DND-41 (cell line): Measurements from ENCODE around the gene GRHPR.
"Not testable (repeated sequence)": the region's sequence is repeated elsewhere in the genome, so short reads cannot be mapped to it uniquely, and the experiment has no call there.

Experiments
- ATAC-seq: fragments of 200-7000 bp; cut with Tn5 transposase; 3 replicates; pipeline ENCODE4 v1.9.1; 2021; ENCODE audit warnings: low read depth; ENCODE audit not compliant: insufficient read depth
- DNase-seq: peaks from one replicate; pipeline ENCODE4 v3.0.0-alpha.2; 2020
- H2AFZ ChIP-seq: 2 replicates; pipeline ENCODE4 v1.6.0; 2012; ENCODE audit warnings: low read depth, low read length
- H3K27ac ChIP-seq: 2 replicates; pipeline ENCODE4 v1.5.1; 2012; ENCODE audit warnings: low read length, inconsistent platforms
- H3K27me3 ChIP-seq: fragments of 200-600 bp; sonication (generic); 2 replicates; pipeline ENCODE4 v1.6.0; 2012; ENCODE audit warnings: low read length, mild to moderate bottlenecking, inconsistent platforms; ENCODE audit not compliant: insufficient read depth, poor library complexity
- H3K36me3 ChIP-seq: 2 replicates; pipeline ENCODE4 v1.5.1; 2012; ENCODE audit warnings: low read length, inconsistent platforms; ENCODE audit not compliant: insufficient read depth
- H3K4me1 ChIP-seq: 2 replicates; pipeline ENCODE4 v1.5.1; 2012; ENCODE audit warnings: mild to moderate bottlenecking, low read length; ENCODE audit not compliant: insufficient read depth
- H3K4me2 ChIP-seq: 2 replicates; pipeline ENCODE4 v1.6.0; 2012; ENCODE audit warnings: mild to moderate bottlenecking, moderate library complexity, low read length, inconsistent platforms; ENCODE audit not compliant: insufficient read depth
- H3K4me3 ChIP-seq, 2 experiments: fragments of 200-600 bp in 1 of 2; shearing (Covaris generic) in 1 of 2; 2 replicates each; pipeline ENCODE4 v1.5.1; 2012 to 2016; ENCODE audit warnings: inconsistent platforms in 2 of 2, low read length in 2 of 2, mild to moderate bottlenecking in 2 of 2, low read depth in 1 of 2, moderate library complexity in 1 of 2
- H3K79me2 ChIP-seq: 2 replicates; pipeline ENCODE4 v1.6.0; 2012; ENCODE audit warnings: low read length, inconsistent platforms; ENCODE audit not compliant: insufficient read depth
- H3K9ac ChIP-seq: 2 replicates; pipeline ENCODE4 v1.6.0; 2012; ENCODE audit warnings: low read depth, mild to moderate bottlenecking, inconsistent platforms, low read length, moderate library complexity
- H3K9me3 ChIP-seq: 2 replicates; pipeline ENCODE4 v1.5.1; 2012; ENCODE audit warnings: low read length, moderate library complexity, mild to moderate bottlenecking, inconsistent platforms; ENCODE audit not compliant: insufficient read depth, severe bottlenecking
- H4K20me1 ChIP-seq: 2 replicates; pipeline ENCODE4 v1.6.0; 2012; ENCODE audit warnings: low read length; ENCODE audit not compliant: insufficient read depth
- EZH2 ChIP-seq: IDR thresholded peaks from 3 replicates; pipeline ENCODE4 v1.6.1; 2012; ENCODE audit warnings: borderline replicate concordance, low read depth, mild to moderate bottlenecking, moderate library complexity, low read length, inconsistent platforms; ENCODE audit not compliant: severe bottlenecking
- TF ChIP-seq, protein P1 (sequence below): IDR thresholded peaks from 2 replicates; pipeline ENCODE4 v1.5.1; 2012; ENCODE audit warnings: borderline replicate concordance, low read length, moderate library complexity, mild to moderate bottlenecking; ENCODE audit not compliant: poor library complexity, severe bottlenecking; ENCODE audit errors: extremely low read depth

Gene GRHPR

DNA sequence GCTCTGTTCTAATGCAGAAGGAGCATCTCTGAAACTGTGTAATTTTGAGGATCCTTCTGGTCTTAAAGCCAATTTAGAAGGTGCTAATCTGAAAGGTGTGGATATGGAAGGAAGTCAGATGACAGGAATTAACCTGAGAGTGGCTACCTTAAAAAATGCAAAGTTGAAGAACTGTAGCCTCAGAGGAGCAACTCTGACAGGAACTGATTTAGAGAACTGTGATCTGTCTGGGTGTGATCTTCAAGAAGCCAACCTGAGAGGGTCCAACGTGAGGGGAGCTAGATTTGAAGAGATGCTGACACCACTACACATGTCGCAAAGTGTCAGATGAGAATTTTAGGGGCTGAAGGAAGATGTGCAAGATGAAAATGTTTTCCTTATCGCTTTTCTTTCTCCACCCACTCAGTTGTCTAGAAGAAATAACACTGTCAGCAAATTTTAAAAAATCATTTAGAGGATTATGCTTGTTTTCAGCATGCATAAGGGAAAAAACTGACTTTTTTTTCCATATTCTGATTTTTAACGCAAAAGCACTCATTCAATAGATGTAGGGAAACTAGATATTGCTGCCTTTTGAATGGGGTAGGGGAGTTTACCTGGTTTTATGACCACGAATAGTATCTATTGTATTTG, 55.6 kb downstream of the GRHPR start:
- not testable (repeated sequence) for DNase-seq, ATAC-seq, H2AFZ ChIP-seq, H3K79me2 ChIP-seq, H3K4me2 ChIP-seq, H3K36me3 ChIP-seq, H3K4me3 ChIP-seq, H3K27me3 ChIP-seq, H3K27ac ChIP-seq, H3K9ac ChIP-seq, H3K4me1 ChIP-seq, H4K20me1 ChIP-seq, H3K9me3 ChIP-seq

DNA sequence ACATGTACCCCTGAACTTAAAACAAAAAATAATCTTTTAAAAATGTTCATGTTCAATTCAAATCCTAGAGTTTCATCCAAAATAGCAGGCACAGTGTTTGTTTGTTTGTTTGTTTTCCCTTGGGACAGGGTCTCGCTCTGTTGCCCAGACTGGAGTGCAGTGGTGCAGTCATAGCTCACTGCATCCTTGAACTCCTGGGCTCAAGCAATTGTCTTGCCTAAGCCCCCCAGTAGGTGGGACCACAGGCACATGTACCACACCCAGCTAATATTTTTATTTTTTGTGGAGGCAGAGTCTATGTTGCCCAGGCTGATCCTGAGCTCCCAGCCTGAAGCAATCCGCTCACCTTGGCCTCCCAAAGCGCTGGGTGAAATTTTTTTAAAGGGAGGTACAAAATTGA, 58.3 kb downstream of the GRHPR start:
- H3K9me3 ChIP-seq = no peaks in the 10 kb centered on the region
- H4K20me1 ChIP-seq = no peaks in the 10 kb centered on the region
- no peaks in the 10 kb centered on the region for H3K27me3 ChIP-seq
- no peaks in the 10 kb centered on the region for H3K79me2 ChIP-seq
- no peak overlapping the region for H3K27ac ChIP-seq
- H3K4me3 ChIP-seq = no peak overlapping the region
- H3K4me1 ChIP-seq = peaks cover 8% of the 10 kb centered on the region
- H3K36me3 ChIP-seq = no peaks in the 10 kb centered on the region
- TF ChIP-seq EZH2 = no peak
- TF ChIP-seq, protein P1, sequence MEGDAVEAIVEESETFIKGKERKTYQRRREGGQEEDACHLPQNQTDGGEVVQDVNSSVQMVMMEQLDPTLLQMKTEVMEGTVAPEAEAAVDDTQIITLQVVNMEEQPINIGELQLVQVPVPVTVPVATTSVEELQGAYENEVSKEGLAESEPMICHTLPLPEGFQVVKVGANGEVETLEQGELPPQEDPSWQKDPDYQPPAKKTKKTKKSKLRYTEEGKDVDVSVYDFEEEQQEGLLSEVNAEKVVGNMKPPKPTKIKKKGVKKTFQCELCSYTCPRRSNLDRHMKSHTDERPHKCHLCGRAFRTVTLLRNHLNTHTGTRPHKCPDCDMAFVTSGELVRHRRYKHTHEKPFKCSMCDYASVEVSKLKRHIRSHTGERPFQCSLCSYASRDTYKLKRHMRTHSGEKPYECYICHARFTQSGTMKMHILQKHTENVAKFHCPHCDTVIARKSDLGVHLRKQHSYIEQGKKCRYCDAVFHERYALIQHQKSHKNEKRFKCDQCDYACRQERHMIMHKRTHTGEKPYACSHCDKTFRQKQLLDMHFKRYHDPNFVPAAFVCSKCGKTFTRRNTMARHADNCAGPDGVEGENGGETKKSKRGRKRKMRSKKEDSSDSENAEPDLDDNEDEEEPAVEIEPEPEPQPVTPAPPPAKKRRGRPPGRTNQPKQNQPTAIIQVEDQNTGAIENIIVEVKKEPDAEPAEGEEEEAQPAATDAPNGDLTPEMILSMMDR = peak; percentile 11
- ATAC-seq (no peak), DNase-seq (no peak)
- no peak overlapping the region for H2AFZ ChIP-seq
- no peak overlapping the region for H3K4me2 ChIP-seq
- no peak overlapping the region for H3K9ac ChIP-seq

DNA sequence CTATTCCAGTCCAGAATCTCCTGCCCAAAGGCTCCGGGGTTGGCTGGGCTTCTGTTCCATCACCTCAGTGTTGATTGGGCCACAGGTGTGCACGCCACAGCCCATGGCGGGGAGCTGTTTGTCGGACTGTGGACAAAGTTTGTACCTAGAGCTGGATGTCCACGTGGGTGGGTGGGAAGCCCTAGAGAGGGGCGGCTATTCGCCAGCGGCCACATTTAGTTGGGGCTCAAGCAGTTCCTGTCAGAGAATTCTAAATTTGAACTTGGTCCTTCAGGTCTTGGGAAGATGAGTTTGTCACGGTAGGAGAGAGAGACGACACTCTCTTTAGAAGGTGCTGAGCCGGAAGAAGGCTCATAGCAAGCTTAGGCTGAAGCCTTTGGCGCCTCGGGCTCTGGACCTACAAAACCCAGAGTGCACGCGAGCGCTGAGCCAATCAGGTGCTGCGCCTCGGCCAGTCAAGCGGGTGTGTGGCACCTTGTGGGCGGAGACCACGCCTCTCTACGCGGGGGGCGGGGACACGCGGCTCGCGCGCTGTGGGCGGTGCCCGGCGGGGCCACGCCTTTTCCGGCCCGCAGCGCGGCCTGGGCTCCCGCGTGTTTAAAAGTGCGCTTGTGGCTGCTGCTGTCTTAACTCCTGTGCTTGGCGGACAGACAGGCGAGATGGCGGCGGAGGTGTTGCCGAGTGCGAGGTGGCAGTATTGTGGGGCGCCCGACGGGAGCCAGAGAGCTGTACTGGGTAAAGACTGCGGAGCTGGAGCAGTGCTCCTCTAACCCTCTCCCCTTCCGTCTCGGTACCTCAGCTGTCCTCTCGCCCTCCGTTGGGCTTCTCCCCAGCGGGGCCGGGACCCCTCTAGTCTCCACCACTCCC, 63.1 kb downstream of the GRHPR start, which contains the start of gene POLR1E:
POLR1E (plus strand) TSS at position 560 of the 867 bp plus-strand sequence; CDS start at position 660, 100 bp downstream.
- H3K9me3 ChIP-seq = no peaks in the 10 kb centered on the region
- peak within 1 kb of the TSS; percentile 90 for H2AFZ ChIP-seq
- H3K4me1 ChIP-seq = peaks cover 36% of the 10 kb centered on the region
- peaks cover 32% of the 10 kb centered on the region; the same call in 1 of the 2 replicates for H3K36me3 ChIP-seq
- H4K20me1 ChIP-seq = peaks cover 4% of the 10 kb centered on the region; the same call in 1 of the 2 replicates
- TF ChIP-seq, protein P1 = no peak
- no peak for TF ChIP-seq EZH2
- ATAC-seq (peak; percentile 94), DNase-seq (peak; percentile 92)
- peak within 1 kb of the TSS; percentile 74 for H3K27ac ChIP-seq
- peak within 1 kb of the TSS; percentile 29 to 74; a peak in 3 of 4 replicates for H3K4me3 ChIP-seq
- H3K27me3 ChIP-seq = no peaks in the 10 kb centered on the region
- peaks cover 29% of the 10 kb centered on the region for H3K79me2 ChIP-seq
- H3K9ac ChIP-seq = peak within 1 kb of the TSS; percentile 74
- H3K4me2 ChIP-seq = peak within 1 kb of the TSS; percentile 75

DNA sequence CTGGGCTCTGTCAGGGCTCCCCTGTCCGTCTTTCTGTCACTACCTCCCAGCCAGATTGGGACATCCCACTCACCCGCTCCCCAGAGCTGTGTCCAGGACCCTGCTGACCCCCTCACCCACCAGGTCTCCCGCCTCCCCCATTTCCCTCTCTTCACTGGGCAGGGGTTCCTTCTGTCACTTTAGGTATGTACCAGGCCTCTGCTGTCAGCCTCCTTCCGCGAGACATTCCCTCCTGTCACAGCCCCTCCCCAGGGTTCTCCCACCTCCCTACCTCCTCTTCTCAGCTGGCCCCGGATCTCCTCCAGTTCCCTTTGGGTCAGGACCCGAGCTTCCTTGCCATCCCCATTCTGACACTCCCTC, 63.7 kb downstream of the GRHPR start:
- H3K27me3 ChIP-seq = no peaks in the 10 kb centered on the region
- peaks cover 4% of the 10 kb centered on the region; the same call in 1 of the 2 replicates for H4K20me1 ChIP-seq
- H3K4me3 ChIP-seq = peak overlapping the region; percentile 29 to 74; a peak in 3 of 4 replicates
- H3K9me3 ChIP-seq = no peaks in the 10 kb centered on the region
- peak overlapping the region; percentile 75 for H3K4me2 ChIP-seq
- H2AFZ ChIP-seq = peak overlapping the region; percentile 74
- ATAC-seq (0 out of 3 replicates have a peak, but pooled peaks have one; percentile 1), DNase-seq (no peak)
- peaks cover 38% of the 10 kb centered on the region; the same call in 1 of the 2 replicates for H3K36me3 ChIP-seq
- peak overlapping the region; percentile 74 for H3K9ac ChIP-seq
- H3K79me2 ChIP-seq = peaks cover 29% of the 10 kb centered on the region
- H3K27ac ChIP-seq = peak overlapping the region; percentile 74
- H3K4me1 ChIP-seq = peaks cover 36% of the 10 kb centered on the region
- TF ChIP-seq, protein P1 = no peak
- TF ChIP-seq EZH2 = no peak
